ENCODE data around the gene EDN3.

GRCh38 chr20:59371431-59371830 lies 71.0 kb downstream of the EDN3 start:
- no peak for TF ChIP-seq CTCF (conservative IDR thresholded peaks at IDR 0.05 in 1 of 2, IDR thresholded peaks at IDR 0.05 in 1 of 2; ENCODE audit: low read depth in 1 of 2, low read length in 2 of 2)
- TF ChIP-seq EZH2 (IDR thresholded peaks at IDR 0.05; ENCODE audit: low read length, missing control alignments): no peak

Measured in fibroblast of lung (primary cell).